Measurements from ENCODE around the gene PROB1.

PROB1 gene

GRCh38 chr5:139343476-139343875 lies 51.4 kb downstream of the PROB1 start:
- in situ Hi-C loops (cut with HindIII; ENCODE audit: low sequenced_read_pairs) = loop anchor here (5.0 kb wide), 1 partner anchor 54 kb away; the partner anchor contains the start of gene PROB1

GRCh38 chr5:139342423-139342723 lies 52.5 kb downstream of the PROB1 start:
- in situ Hi-C loops (cut with HindIII; ENCODE audit: low sequenced_read_pairs) = loop anchor here (5.0 kb wide), 1 partner anchor 55 kb away; the partner anchor contains the start of gene PROB1

GRCh38 chr5:139341689-139342422 lies 53.0 kb downstream of the PROB1 start, which contains the start of gene PAIP2:
PAIP2 (plus strand) TSS chr5:139341854; CDS start chr5:139363785, 21,931 bp downstream.
- in situ Hi-C loops (cut with HindIII; ENCODE audit: low sequenced_read_pairs) = loop anchor here (5.0 kb wide), 1 partner anchor 55 kb away; the partner anchor contains the start of gene PROB1

- in situ Hi-C loops (cut with HindIII; ENCODE audit: low sequenced_read_pairs) = loop anchor here (5.0 kb wide), 1 partner anchor 56 kb away; the partner anchor contains the start of gene PROB1
These were observed 53.7 kb downstream of the PROB1 start for GRCh38 chr5:139341187-139341688.
